A549 (cell line): Measurements from ENCODE around the gene MBNL3. TPM values are rescaled to one million over a fixed set of nuclear protein-coding genes. Genes with fewer than 3 reads are reported as not detected.

ENCODE experiments used
- ATAC-seq, 2 experiments: fragments of 200-7000 bp in 1 of 2; fragments of >200 bp in 1 of 2; cut with Nextera tagmentation in 1 of 2; cut with Tn5 transposase in 1 of 2; 3 replicates each; pipeline versions ENCODE4 v1.8.0 to v1.9.1; 2018 to 2020; ENCODE audit warnings: mild to moderate bottlenecking in 1 of 2, moderate library complexity in 1 of 2
- CTCF ChIA-PET: fragments of 300-600 bp; sonication (Branson Sonifier 250); formaldehyde crosslinking; extraction: SDS; loops from one replicate; lab custom pipeline; 2021; ENCODE audit warnings: antibody characterized with exemption, inconsistent platforms; lab: Yijun Ruan, JAX
- POLR2A ChIA-PET: fragments of 350-600 bp; formaldehyde crosslinking; extraction: SDS; loops from one replicate; lab custom pipeline; 2021; ENCODE audit warnings: antibody characterized with exemption, inconsistent platforms; lab: Yijun Ruan, JAX
- DNase-seq, 2 experiments: peaks; one replicate each; pipeline versions ENCODE4 v3.0.0 to v3.0.0-alpha.2; 2011 to 2016; ENCODE audit warnings: low read depth in 1 of 2, low spot score in 1 of 2
- FAIRE-seq: peaks from 2 replicates; lab custom pipeline; 2011; peaks lifted over from hg19 to GRCh38; lab: Jason Lieb, UNC
- H3K27ac ChIP-seq, 2 experiments: fragments of >200 bp; sonication (Bioruptor Twin); formaldehyde crosslinking; 3 replicates each; pipeline ENCODE4 v1.5.1; 2016 to 2017
- H3K4me1 ChIP-seq: fragments of >200 bp; sonication (Bioruptor Twin); formaldehyde crosslinking; 3 replicates; pipeline ENCODE4 v1.6.1; 2016
- H3K4me2 ChIP-seq: fragments of >200 bp; sonication (Bioruptor Twin); formaldehyde crosslinking; 3 replicates; pipeline ENCODE4 v1.6.1; 2016
- H3K4me3 ChIP-seq: fragments of >200 bp; sonication (Bioruptor Twin); formaldehyde crosslinking; 3 replicates; pipeline ENCODE4 v1.5.1; 2016
- H3K9me3 ChIP-seq: fragments of >200 bp; sonication (Bioruptor Twin); formaldehyde crosslinking; 3 replicates; pipeline ENCODE4 v1.6.1; 2016
- ATOH8 ChIP-seq: fragments of 250-450 bp; sonication (Bioruptor Pico); IDR thresholded peaks from 2 replicates; pipeline ENCODE4 v1.5.0; 2020; ENCODE audit warnings: low read depth, mild to moderate bottlenecking, moderate library complexity
- BCL3 ChIP-seq: fragments of >200 bp; sonication (Bioruptor Twin); formaldehyde crosslinking; IDR thresholded peaks from 3 replicates; pipeline ENCODE4 v1.6.1; 2016
- BHLHE40 ChIP-seq: IDR thresholded peaks from 2 replicates; pipeline ENCODE4 v1.6.1; 2012; ENCODE audit warnings: low read depth, low read length, inconsistent platforms
- CBX2 ChIP-seq: fragments of 200-600 bp; sonication (generic); IDR thresholded peaks from 2 replicates; pipeline ENCODE4 v1.6.1; 2016; ENCODE audit warnings: low read depth, mild to moderate bottlenecking, borderline replicate concordance
- CEBPB ChIP-seq, 2 experiments: fragments of >200 bp in 1 of 2; sonication (Bioruptor Twin) in 1 of 2; formaldehyde crosslinking in 1 of 2; IDR thresholded peaks; 2 replicates each; pipeline ENCODE4 v1.6.1; 2012 to 2016
- CHD4 ChIP-seq: fragments of 200-600 bp; sonication (generic); IDR thresholded peaks from 2 replicates; pipeline ENCODE4 v1.6.1; 2016; ENCODE audit warnings: antibody characterized with exemption, mild to moderate bottlenecking, borderline replicate concordance
- CTCF ChIP-seq: fragments of >200 bp; sonication (Bioruptor Twin); formaldehyde crosslinking; IDR thresholded peaks from 3 replicates; pipeline ENCODE4 v1.5.1; 2016
- EHMT2 ChIP-seq: fragments of 200-600 bp; sonication (generic); IDR thresholded peaks from 2 replicates; pipeline ENCODE4 v1.6.1; 2016; ENCODE audit warnings: antibody characterized with exemption, low read depth, mild to moderate bottlenecking, moderate library complexity
- ELK1 ChIP-seq: fragments of 150-350 bp; IDR thresholded peaks from 2 replicates; pipeline ENCODE4 v1.6.1; 2014; ENCODE audit warnings: low read depth, mild to moderate bottlenecking, low read length
- FOSB ChIP-seq: fragments of 250-450 bp; sonication (Bioruptor Pico); IDR thresholded peaks from 2 replicates; pipeline ENCODE4 v1.5.0; 2020; ENCODE audit warnings: mild to moderate bottlenecking, moderate library complexity
- FOSL2 ChIP-seq, 2 experiments: fragments of 450-650 bp in 1 of 2; fragments of >200 bp in 1 of 2; sonication (Bioruptor Twin) in 1 of 2; formaldehyde crosslinking; IDR thresholded peaks; 2 replicates each; pipeline versions ENCODE4 v1.5.0 to v1.6.1; 2016 to 2020; ENCODE audit warnings: mild to moderate bottlenecking in 1 of 2, moderate library complexity in 1 of 2
- GATA3 ChIP-seq: IDR thresholded peaks from 2 replicates; pipeline ENCODE4 v1.6.1; 2012; ENCODE audit warnings: borderline replicate concordance
- HEYL ChIP-seq: fragments of 250-450 bp; sonication (Bioruptor Pico); IDR thresholded peaks from 2 replicates; pipeline ENCODE4 v1.8.0; 2021; ENCODE audit warnings: mild to moderate bottlenecking, moderate library complexity
- HOXA7 ChIP-seq: fragments of 250-450 bp; sonication (Bioruptor Pico); IDR thresholded peaks from 2 replicates; pipeline ENCODE4 v1.5.0; 2020; ENCODE audit warnings: mild to moderate bottlenecking, moderate library complexity
- HOXB13 ChIP-seq: fragments of 250-450 bp; sonication (Bioruptor Pico); IDR thresholded peaks from 2 replicates; pipeline ENCODE4 v1.5.0; 2020; ENCODE audit warnings: low read depth, mild to moderate bottlenecking, moderate library complexity
- JUN ChIP-seq, 2 experiments: fragments of >200 bp; sonication (Bioruptor Twin); formaldehyde crosslinking; IDR thresholded peaks; 2 replicates in 1 of 2; 3 replicates in 1 of 2; pipeline ENCODE4 v1.6.1; 2016 to 2017
- JUNB ChIP-seq: fragments of >200 bp; sonication (Bioruptor Twin); formaldehyde crosslinking; IDR thresholded peaks from 2 replicates; pipeline ENCODE4 v1.6.1; 2016
- MAFK ChIP-seq: fragments of 450-650 bp; IDR thresholded peaks from 2 replicates; pipeline ENCODE4 v1.6.1; 2014; ENCODE audit not compliant: partially characterized antibody
- MAZ ChIP-seq: fragments of 150-350 bp; IDR thresholded peaks from 2 replicates; pipeline ENCODE4 v1.6.1; 2014; ENCODE audit warnings: antibody characterized with exemption, low read depth, low read length, borderline replicate concordance
- NR3C1 ChIP-seq: fragments of >200 bp; sonication (Bioruptor Twin); formaldehyde crosslinking; IDR thresholded peaks from 3 replicates; pipeline ENCODE4 v1.6.1; 2017
- PHF8 ChIP-seq: fragments of 200-600 bp; sonication (generic); IDR thresholded peaks from 2 replicates; pipeline ENCODE4 v1.6.1; 2016; ENCODE audit warnings: low read depth, mild to moderate bottlenecking, antibody characterized with exemption, moderate library complexity, borderline replicate concordance
- RAD21 ChIP-seq, 2 experiments: fragments of >200 bp in 1 of 2; sonication (Bioruptor Twin) in 1 of 2; formaldehyde crosslinking in 1 of 2; IDR thresholded peaks in 1 of 2; conservative IDR thresholded peaks in 1 of 2; 2 replicates in 1 of 2; 3 replicates in 1 of 2; pipeline ENCODE4 v1.6.1; 2012 to 2018; ENCODE audit warnings: inconsistent platforms in 1 of 2
- RCOR1 ChIP-seq: fragments of 150-350 bp; IDR thresholded peaks from 2 replicates; pipeline ENCODE4 v1.6.1; 2014; ENCODE audit warnings: antibody characterized with exemption, low read length, low read depth
- RFX5 ChIP-seq: fragments of 450-650 bp; IDR thresholded peaks from 2 replicates; pipeline ENCODE4 v1.7.1; 2014; ENCODE audit warnings: antibody characterized with exemption, mild to moderate bottlenecking, moderate library complexity
- SMC3 ChIP-seq: fragments of >200 bp; sonication (Bioruptor Twin); formaldehyde crosslinking; IDR thresholded peaks from 3 replicates; pipeline ENCODE4 v1.6.1; 2018; ENCODE audit warnings: inconsistent platforms
- TFCP2L1 ChIP-seq: fragments of 250-450 bp; sonication (Bioruptor Pico); IDR thresholded peaks from 2 replicates; pipeline ENCODE4 v1.5.0; 2021; ENCODE audit warnings: mild to moderate bottlenecking
- ZFP36 ChIP-seq: fragments of 450-650 bp; IDR thresholded peaks from 2 replicates; pipeline ENCODE4 v1.6.1; 2014; ENCODE audit warnings: borderline replicate concordance; ENCODE audit not compliant: partially characterized antibody
- ZNF302 ChIP-seq: fragments of 250-450 bp; sonication (Bioruptor Pico); IDR thresholded peaks from 2 replicates; pipeline ENCODE4 v1.9.0; 2021; ENCODE audit warnings: inconsistent platforms, mild to moderate bottlenecking, moderate library complexity
- ZSCAN20 ChIP-seq: fragments of 250-450 bp; sonication (Bioruptor Pico); IDR thresholded peaks from 2 replicates; pipeline ENCODE4 v1.8.0; 2022; ENCODE audit warnings: mild to moderate bottlenecking, moderate library complexity
- WGBS: methylation state at CpG from one replicate; pipeline ENCODE4 v1.1.6; 2017; ENCODE audit errors: missing lambda C conversion rate; 5-methylcytosine and 5-hydroxymethylcytosine counted together
- polyA plus RNA-seq, 4 experiments: library from polyadenylated mRNA; depleted of rRNA in 3 of 4; stranded (reverse); fragments of >200 nt; fragmentation: RNase III in 1 of 4; extraction: RNeasy Plus Mini Kit Qiagen cat#74134 plus additional on column Dnase treatment in 1 of 4; gene quantifications; 2 replicates in 3 of 4; 3 replicates in 1 of 4; pipeline ENCODE4 v1.2.3, GENCODE V29; 2011 to 2017

Gene MBNL3
- polyA plus RNA-seq, 2 of the 4 experiments (the other 2 are of a cell fraction) = not detected

GRCh38 chrX:132393992-132394391 lies 94.8 kb downstream of the MBNL3 start:
- no peaks in the 10 kb centered on the region for H3K9me3 ChIP-seq
- no peak overlapping the region for H3K4me3 ChIP-seq
- no peak overlapping the region for H3K27ac ChIP-seq
- DNase-seq (no peak), ATAC-seq (no peak), FAIRE-seq (no peak)
- POLR2A ChIA-PET = no interaction called here
- H3K4me2 ChIP-seq = no peak overlapping the region
- CTCF ChIA-PET = no interaction called here
- H3K4me1 ChIP-seq = no peaks in the 10 kb centered on the region
- WGBS = 23% methylated on average over 4 of the region's 4 CpGs
- TF ChIP-seq CBX2 = no peak
- no peak for TF ChIP-seq BHLHE40
- TF ChIP-seq ZSCAN20 (CRISPR knock-in tag) = no peak
- TF ChIP-seq HOXA7 (CRISPR knock-in tag) = no peak
- TF ChIP-seq MAZ = no peak
- TF ChIP-seq RCOR1 = no peak
- no peak for TF ChIP-seq ZNF302
- TF ChIP-seq HOXB13 = no peak
- no peak for TF ChIP-seq FOSL2 (IDR thresholded peaks at IDR 0.05)
- TF ChIP-seq FOSL2 (CRISPR knock-in tag; IDR thresholded peaks at IDR 0.05) = no peak
- no peak for TF ChIP-seq BCL3
- TF ChIP-seq HEYL (CRISPR knock-in tag) = no peak
- no peak for TF ChIP-seq SMC3
- TF ChIP-seq JUN (IDR thresholded peaks at IDR 0.05) = no peak
- TF ChIP-seq MAFK = no peak
- TF ChIP-seq ELK1 = no peak

- ChIA-PET CTCF (no interaction called here), POLR2A (no interaction called here)
- ATAC-seq = no peak
Measured at GRCh38 chrX:132393485-132393884, 95.4 kb downstream of the MBNL3 start.

GRCh38 chrX:132393085-132393484 lies 95.8 kb downstream of the MBNL3 start:
- POLR2A ChIA-PET = no interaction called here
- FAIRE-seq = no peak
- TF ChIP-seq MAZ (no peak), FOSB (CRISPR knock-in tag) (no peak), BHLHE40 (no peak), JUNB (no peak), RAD21 (conservative IDR thresholded peaks at IDR 0.05 in 1 of 2, IDR thresholded peaks at IDR 0.05 in 1 of 2) (no peak), CHD4 (no peak), EHMT2 (no peak), ZSCAN20 (CRISPR knock-in tag) (no peak), FOSL2 (IDR thresholded peaks at IDR 0.05) (no peak), FOSL2 (CRISPR knock-in tag; IDR thresholded peaks at IDR 0.05) (no peak), PHF8 (no peak), ZFP36 (no peak), TFCP2L1 (CRISPR knock-in tag) (no peak), CTCF (no peak), ATOH8 (no peak), RFX5 (no peak), CEBPB (IDR thresholded peaks at IDR 0.05) (no peak)

More at GRCh38 chrX:132393485-132393884, 95.4 kb downstream of the MBNL3 start:
- TF ChIP-seq GATA3 = no peak
- TF ChIP-seq NR3C1 = no peak
- no peak for TF ChIP-seq TFCP2L1 (CRISPR knock-in tag)
- no peak for TF ChIP-seq ATOH8
- FAIRE-seq (peak; percentile 77), DNase-seq (no peak)
- Histone ChIP-seq H3K4me3 (no peak overlapping the region), H3K4me1 (no peaks in the 10 kb centered on the region), H3K27ac (no peak overlapping the region), H3K9me3 (no peaks in the 10 kb centered on the region), H3K4me2 (no peak overlapping the region)
- WGBS = 0% methylated on average over 1 of the region's 1 CpG

More at GRCh38 chrX:132393085-132393484, 95.8 kb downstream of the MBNL3 start:
- Histone ChIP-seq H3K4me2 (no peak overlapping the region), H3K4me1 (no peaks in the 10 kb centered on the region), H3K9me3 (no peaks in the 10 kb centered on the region), H3K4me3 (no peak overlapping the region), H3K27ac (no peak overlapping the region)
- no peak for DNase-seq
- CTCF ChIA-PET = no interaction called here
- ATAC-seq = no peak
